GM12801 (cell line): ENCODE results near the gene SREK1.

ENCODE experiments used
- CTCF ChIP-seq: IDR thresholded peaks from one replicate; pipeline ENCODE4 v1.5.1; 2011; ENCODE audit warnings: control low read depth; ENCODE audit not compliant: insufficient read length; ENCODE audit errors: extremely low read depth

The SREK1 gene

GRCh38 chr5:66145737-66146136 is 1.6 kb downstream of the SREK1 start:
- TF ChIP-seq CTCF, result no peak

GRCh38 chr5:66149950-66150349 is 5.8 kb downstream of the SREK1 start:
- TF ChIP-seq CTCF, result no peak

- TF ChIP-seq CTCF, result no peak
Observed at GRCh38 chr5:66151030-66151429, 6.9 kb downstream of the SREK1 start.

- no peak for TF ChIP-seq CTCF
Observed at GRCh38 chr5:66151491-66151890, 7.4 kb downstream of the SREK1 start.

- TF ChIP-seq CTCF, result no peak
Observed at GRCh38 chr5:66157046-66157445, 12.9 kb downstream of the SREK1 start.

- TF ChIP-seq CTCF, result no peak
Observed at GRCh38 chr5:66161356-66161755, 17.3 kb downstream of the SREK1 start.

GRCh38 chr5:66164044-66164790 is 20.1 kb downstream of the SREK1 start:
- TF ChIP-seq CTCF, result no peak
